ENCODE measurements around the gene PRKN. TPM values are rescaled to one million over a fixed set of nuclear protein-coding genes. Genes with fewer than 3 reads are reported as not detected.

The PRKN gene
- total RNA-seq, 4 donors from 2014 or later, result 9.6 to 17.0 (median 11.6) TPM

DNA sequence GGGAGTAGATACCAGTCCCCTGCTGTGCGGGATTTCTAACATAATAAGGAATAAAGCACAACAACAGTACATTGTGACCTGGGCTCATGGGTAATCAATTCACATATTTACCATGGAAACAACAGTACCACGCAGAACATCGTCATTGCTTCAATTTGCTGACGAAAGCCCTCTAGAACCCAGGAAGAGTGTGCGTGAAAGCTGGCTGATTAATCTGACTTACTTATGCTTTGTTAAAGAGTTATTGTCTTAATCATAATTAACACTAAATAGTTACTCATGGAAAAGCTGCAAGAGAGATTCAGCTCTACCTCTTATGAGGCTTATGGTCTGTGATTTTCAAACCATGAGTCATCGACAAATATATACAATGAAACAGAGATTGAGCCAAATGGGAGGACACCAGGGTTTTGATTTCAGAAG, 809.4 kb downstream of the PRKN start:
- TF ChIP-seq, protein P1, sequence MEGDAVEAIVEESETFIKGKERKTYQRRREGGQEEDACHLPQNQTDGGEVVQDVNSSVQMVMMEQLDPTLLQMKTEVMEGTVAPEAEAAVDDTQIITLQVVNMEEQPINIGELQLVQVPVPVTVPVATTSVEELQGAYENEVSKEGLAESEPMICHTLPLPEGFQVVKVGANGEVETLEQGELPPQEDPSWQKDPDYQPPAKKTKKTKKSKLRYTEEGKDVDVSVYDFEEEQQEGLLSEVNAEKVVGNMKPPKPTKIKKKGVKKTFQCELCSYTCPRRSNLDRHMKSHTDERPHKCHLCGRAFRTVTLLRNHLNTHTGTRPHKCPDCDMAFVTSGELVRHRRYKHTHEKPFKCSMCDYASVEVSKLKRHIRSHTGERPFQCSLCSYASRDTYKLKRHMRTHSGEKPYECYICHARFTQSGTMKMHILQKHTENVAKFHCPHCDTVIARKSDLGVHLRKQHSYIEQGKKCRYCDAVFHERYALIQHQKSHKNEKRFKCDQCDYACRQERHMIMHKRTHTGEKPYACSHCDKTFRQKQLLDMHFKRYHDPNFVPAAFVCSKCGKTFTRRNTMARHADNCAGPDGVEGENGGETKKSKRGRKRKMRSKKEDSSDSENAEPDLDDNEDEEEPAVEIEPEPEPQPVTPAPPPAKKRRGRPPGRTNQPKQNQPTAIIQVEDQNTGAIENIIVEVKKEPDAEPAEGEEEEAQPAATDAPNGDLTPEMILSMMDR (IDR thresholded peaks at IDR 0.05; ENCODE audit: low read depth), result no peak

DNA sequence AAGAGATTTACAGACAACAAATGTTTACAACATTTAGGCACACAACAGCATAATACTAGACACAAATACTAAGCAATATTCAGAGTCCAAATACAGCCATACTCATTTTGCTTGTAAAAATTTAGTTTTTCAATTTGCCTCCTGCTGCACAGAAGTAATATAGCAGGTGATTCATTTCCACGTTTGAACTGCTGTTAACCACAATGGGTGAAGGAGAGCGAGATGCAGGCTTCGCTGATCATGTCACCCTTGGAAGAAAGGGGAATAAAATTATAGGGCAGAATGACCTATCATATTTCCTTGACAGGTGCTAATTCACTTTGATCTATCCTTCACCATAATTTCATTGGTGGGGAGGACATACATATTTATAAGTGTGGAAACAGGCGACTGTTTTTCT, 809.9 kb downstream of the PRKN start:
- TF ChIP-seq, protein P1 (IDR thresholded peaks at IDR 0.05; ENCODE audit: low read depth), result no peak

DNA sequence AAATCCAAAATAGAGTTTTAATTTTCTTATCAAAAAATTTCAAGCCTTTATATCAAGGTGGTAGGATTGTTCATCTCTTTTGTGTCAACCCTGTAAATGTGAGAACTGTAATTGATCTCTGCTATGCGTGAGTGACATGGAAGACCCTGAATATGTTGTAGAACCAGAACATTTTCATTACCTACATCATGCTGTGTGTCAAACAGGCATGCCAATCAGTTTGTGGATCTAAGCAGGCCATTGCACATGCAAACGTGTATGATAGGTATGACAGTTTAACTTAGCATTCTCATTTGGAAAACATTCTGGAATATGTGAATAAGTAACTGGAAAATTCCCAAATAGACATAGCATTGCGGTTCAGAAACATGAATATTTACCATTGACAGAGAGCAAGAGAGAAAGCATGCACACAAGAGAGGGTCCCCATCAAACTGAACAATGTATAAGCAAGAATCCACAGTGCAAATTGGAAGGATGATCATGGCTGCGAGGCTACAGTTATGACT, 812.1 kb downstream of the PRKN start:
- TF ChIP-seq, protein P1 (IDR thresholded peaks at IDR 0.05; ENCODE audit: low read depth), result no peak

DNA sequence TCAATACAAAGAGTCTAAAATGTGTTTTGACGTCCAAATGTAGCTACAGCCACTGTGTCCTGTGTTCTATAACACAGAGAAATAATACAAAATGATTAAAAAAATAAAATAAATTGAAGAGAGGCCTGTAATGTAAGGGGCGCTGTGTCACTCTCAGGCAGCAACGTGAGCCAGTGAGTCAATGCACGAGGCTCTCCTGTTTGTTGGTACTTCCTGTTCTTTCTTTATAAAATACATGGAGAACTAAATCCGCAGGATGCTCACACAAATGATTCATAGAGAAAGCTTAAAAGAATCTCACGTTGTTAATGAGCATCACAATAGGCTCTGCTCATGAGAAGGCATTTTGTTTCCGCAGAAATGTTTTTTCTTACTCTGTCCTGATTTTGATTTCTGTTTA, 818.7 kb downstream of the PRKN start:
- TF ChIP-seq, protein P1 (IDR thresholded peaks at IDR 0.05; ENCODE audit: low read depth), result no peak

DNA sequence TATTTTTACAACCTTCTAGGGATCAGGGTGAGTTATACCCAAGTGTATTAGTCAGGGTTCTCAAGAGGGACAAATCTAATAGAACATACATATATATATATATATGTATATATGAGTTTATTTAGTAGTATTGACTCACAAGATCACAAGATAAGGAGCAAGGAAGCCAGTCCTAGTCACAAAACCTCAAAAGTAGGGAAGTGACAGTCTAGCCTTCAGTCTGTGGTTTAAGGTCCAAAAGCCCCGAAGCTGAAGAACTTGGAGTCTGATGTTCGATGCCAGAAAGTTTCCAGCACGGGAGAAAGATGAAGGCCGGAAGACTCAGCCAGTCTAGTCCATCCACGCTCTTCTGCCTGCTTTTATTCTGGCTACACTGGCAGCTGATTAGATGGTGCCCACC, 821.0 kb downstream of the PRKN start:
- TF ChIP-seq, protein P1 (IDR thresholded peaks at IDR 0.05; ENCODE audit: low read depth), result no peak

DNA sequence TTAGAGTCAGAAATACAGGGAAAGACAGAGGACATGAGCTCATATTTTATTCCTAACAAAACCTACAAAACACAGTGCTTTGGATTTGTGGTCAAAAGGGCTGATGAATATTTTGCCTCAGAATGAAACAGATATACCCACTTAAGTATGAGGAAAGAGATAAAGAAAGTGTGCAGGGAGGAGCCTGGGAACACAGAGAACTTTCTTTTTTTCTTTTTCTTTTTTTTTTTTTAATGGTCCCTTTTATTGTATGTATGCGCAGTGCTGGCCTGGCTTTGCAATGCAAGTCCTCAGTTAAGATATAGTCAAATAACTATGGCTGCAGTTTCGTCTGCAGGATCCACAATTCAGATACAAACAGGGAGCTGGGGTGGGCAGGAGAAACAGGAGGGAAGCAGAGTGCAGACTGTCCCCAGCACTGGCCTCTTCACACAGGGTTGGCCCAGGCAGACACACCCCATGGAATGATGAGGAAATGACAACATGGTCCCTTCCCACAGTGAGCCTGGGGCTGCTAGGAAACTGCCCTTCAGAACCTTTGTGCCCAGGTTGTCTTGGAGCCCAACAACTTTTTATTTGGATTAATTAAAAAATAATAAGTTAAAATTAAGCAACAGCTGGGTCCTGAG, 823.9 kb downstream of the PRKN start:
- TF ChIP-seq, protein P1 (IDR thresholded peaks at IDR 0.05; ENCODE audit: low read depth), result no peak

DNA sequence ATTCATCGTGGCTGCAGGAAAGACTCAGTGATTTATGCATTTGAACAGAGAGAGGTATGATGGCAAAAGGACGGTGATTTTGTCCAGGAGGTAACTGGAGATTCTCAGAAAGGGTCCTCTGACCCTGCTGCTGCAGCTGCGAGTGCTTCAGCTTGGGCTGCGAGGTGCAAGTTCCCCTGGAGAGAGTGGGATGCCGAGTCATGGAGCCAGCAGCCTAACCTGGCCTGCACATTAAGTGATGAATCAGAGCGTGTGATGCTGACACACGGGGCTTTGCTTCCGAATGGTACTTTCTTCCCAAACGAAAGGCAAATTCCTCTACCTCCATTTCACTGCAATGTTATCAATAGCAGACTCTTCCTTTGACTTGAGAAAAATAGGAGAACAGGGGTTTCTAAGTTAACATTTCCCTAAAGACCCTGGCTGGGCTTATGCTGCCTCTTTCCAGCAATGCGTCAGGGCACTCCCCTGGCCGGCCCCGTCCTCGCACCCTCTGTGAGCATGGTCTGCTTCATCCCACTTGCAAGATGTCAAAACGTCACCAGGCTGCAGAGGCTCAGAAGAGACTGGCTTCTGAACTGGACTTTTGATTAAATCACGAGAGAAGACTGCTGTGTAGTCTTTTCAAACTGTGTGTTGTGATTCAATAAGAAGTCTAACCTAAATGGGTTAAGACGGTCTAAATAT, 825.7 kb downstream of the PRKN start:
- TF ChIP-seq, protein P1 (IDR thresholded peaks at IDR 0.05; ENCODE audit: low read depth), result no peak
